ENCODE data around the gene CD93. TPM values are rescaled to one million over a fixed set of nuclear protein-coding genes. Genes with fewer than 3 reads are reported as not detected.

The CD93 gene
- total and polyA plus RNA-seq, 12 donors, result 12.7 to 85.0 (median 35.2) TPM

DNA sequence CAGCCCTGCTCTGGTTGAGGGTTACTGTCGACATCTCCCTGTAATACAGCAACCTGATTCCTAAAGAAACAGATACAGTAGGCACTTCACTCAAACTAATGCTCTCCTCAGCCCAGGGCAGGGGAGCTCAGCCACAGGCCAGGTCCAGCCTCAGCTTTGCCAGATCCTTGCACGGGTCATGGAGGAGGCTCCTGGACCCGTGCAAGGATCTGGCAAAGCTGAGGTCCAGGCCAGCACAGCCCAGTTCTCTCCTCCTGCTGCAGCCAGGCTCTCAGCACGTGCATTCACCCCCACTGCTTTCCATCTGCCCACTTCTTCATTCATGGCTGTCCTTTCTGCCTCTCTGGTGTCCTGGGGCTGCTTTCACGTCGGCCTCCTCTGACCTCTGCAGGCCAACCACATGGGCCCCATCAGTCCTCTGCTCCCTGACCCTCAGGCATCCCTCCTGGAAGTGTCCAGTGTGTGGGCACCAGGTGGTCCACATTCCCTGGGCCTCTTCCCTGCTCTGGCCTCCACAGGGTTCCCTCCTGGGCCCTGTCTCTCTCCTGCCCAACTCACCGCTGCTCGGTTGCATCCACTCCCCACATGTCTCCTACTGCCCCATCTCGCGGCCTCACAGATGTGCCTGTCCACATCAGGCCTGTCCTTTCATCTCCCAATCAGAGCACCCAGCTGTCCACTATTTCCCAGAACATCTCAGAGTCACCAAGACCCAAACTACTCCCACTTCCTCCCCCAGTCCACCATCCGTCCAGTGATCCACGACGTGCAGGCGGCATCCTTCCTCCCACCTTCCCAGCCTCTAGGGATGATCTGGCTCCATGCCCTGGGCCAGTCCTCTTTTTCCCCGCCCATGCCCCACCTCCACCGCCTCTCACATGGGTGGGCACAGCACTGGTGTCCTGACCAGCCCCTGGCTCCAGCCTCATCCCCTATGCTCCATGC lies 11.8 kb upstream of the CD93 start:
- TF ChIP-seq, protein P1, sequence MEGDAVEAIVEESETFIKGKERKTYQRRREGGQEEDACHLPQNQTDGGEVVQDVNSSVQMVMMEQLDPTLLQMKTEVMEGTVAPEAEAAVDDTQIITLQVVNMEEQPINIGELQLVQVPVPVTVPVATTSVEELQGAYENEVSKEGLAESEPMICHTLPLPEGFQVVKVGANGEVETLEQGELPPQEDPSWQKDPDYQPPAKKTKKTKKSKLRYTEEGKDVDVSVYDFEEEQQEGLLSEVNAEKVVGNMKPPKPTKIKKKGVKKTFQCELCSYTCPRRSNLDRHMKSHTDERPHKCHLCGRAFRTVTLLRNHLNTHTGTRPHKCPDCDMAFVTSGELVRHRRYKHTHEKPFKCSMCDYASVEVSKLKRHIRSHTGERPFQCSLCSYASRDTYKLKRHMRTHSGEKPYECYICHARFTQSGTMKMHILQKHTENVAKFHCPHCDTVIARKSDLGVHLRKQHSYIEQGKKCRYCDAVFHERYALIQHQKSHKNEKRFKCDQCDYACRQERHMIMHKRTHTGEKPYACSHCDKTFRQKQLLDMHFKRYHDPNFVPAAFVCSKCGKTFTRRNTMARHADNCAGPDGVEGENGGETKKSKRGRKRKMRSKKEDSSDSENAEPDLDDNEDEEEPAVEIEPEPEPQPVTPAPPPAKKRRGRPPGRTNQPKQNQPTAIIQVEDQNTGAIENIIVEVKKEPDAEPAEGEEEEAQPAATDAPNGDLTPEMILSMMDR (IDR thresholded peaks at IDR 0.05), result no peak
- peak in 5 of 8 donors; percentile 6 to 25 (median 18) for ATAC-seq
- no peak for DNase-seq
- WGBS, 2 donors, result 83 to 87% methylated on average over 16 of the region's 16 CpGs
- Histone ChIP-seq H3K4me3 (no peak overlapping the region), H3K27ac (peak overlapping the region in 1 of 10 donors; percentile 40), H3K9me3 (no peaks in the 10 kb centered on the region), H3K27me3 (no peaks in the 10 kb centered on the region), H3K4me1 (peaks cover 0 to 61% (median 13%) of the 10 kb centered on the region in 9 donors), H3K36me3 (no peaks in the 10 kb centered on the region)
- intact Hi-C loops (cut with DNase I), result no loop called here

GRCh38 chr20:23096986-23097520 lies 10.9 kb upstream of the CD93 start:
- no peak for DNase-seq

GRCh38 chr20:23096097-23096496 lies 10.0 kb upstream of the CD93 start:
- WGBS, 2 donors, result 98 to 99% methylated on average over 3 of the region's 3 CpGs
- Histone ChIP-seq H3K27me3 (no peaks in the 10 kb centered on the region), H3K4me1 (peaks cover 4 to 63% (median 16%) of the 10 kb centered on the region in 9 donors), H3K9me3 (no peaks in the 10 kb centered on the region), H3K36me3 (no peaks in the 10 kb centered on the region), H3K4me3 (no peak overlapping the region), H3K27ac (no peak overlapping the region)
- TF ChIP-seq, protein P1 (IDR thresholded peaks at IDR 0.05), result no peak
- no peak for DNase-seq
- no peak for ATAC-seq
- intact Hi-C loops (cut with DNase I), result no loop called here

More at GRCh38 chr20:23096986-23097520, 10.9 kb upstream of the CD93 start:
- H3K9me3 ChIP-seq, result no peaks in the 10 kb centered on the region
- H3K36me3 ChIP-seq, result no peaks in the 10 kb centered on the region
- no peak overlapping the region for H3K27ac ChIP-seq
- no peak overlapping the region for H3K4me3 ChIP-seq
- peaks cover 4 to 61% (median 11%) of the 10 kb centered on the region in 9 donors for H3K4me1 ChIP-seq
- H3K27me3 ChIP-seq, result no peaks in the 10 kb centered on the region
- TF ChIP-seq, protein P1 (IDR thresholded peaks at IDR 0.05), result no peak
- intact Hi-C loops (cut with DNase I), result no loop called here
- WGBS, 2 donors, result 84 to 86% methylated on average over 11 of the region's 11 CpGs
- no peak for ATAC-seq

GRCh38 chr20:23095499-23095898 lies 9.4 kb upstream of the CD93 start:
- Histone ChIP-seq H3K27ac (peak overlapping the region in 1 of 10 donors; percentile 53), H3K9me3 (no peaks in the 10 kb centered on the region), H3K4me1 (peaks cover 4 to 66% (median 16%) of the 10 kb centered on the region in 9 donors), H3K27me3 (no peaks in the 10 kb centered on the region), H3K4me3 (no peak overlapping the region), H3K36me3 (no peaks in the 10 kb centered on the region)
- WGBS, 2 donors, result 93% methylated on average over 3 of the region's 3 CpGs
- TF ChIP-seq, protein P1 (IDR thresholded peaks at IDR 0.05), result no peak
- DNase-seq (no peak), ATAC-seq (no peak)
- intact Hi-C loops (cut with DNase I), result no loop called here
